22Rv1 (cell line): Measurements from ENCODE around the gene CERK.

ENCODE experiments used
- H3K27ac ChIP-seq: fragments of 450-650 bp; 2 replicates; pipeline ENCODE4 v1.5.1; 2017
- ZFX ChIP-seq: fragments of 450-650 bp; IDR thresholded peaks from 2 replicates; pipeline ENCODE4 v1.6.1; 2017; ENCODE audit warnings: antibody characterized with exemption, borderline replicate concordance
- TF ChIP-seq, protein P1 (sequence below): fragments of 450-650 bp; IDR thresholded peaks from 2 replicates; pipeline ENCODE4 v1.5.1; 2017; ENCODE audit warnings: mild to moderate bottlenecking

CERK gene

GRCh38 chr22:46770151-46770641 is 32.1 kb upstream of the CERK start:
- no peak for TF ChIP-seq ZFX
- H3K27ac ChIP-seq: no peak overlapping the region

GRCh38 chr22:46769706-46770105 is 31.7 kb upstream of the CERK start:
- no peak overlapping the region for H3K27ac ChIP-seq
- TF ChIP-seq ZFX: no peak
- TF ChIP-seq, protein P1, sequence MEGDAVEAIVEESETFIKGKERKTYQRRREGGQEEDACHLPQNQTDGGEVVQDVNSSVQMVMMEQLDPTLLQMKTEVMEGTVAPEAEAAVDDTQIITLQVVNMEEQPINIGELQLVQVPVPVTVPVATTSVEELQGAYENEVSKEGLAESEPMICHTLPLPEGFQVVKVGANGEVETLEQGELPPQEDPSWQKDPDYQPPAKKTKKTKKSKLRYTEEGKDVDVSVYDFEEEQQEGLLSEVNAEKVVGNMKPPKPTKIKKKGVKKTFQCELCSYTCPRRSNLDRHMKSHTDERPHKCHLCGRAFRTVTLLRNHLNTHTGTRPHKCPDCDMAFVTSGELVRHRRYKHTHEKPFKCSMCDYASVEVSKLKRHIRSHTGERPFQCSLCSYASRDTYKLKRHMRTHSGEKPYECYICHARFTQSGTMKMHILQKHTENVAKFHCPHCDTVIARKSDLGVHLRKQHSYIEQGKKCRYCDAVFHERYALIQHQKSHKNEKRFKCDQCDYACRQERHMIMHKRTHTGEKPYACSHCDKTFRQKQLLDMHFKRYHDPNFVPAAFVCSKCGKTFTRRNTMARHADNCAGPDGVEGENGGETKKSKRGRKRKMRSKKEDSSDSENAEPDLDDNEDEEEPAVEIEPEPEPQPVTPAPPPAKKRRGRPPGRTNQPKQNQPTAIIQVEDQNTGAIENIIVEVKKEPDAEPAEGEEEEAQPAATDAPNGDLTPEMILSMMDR: no peak

DNA sequence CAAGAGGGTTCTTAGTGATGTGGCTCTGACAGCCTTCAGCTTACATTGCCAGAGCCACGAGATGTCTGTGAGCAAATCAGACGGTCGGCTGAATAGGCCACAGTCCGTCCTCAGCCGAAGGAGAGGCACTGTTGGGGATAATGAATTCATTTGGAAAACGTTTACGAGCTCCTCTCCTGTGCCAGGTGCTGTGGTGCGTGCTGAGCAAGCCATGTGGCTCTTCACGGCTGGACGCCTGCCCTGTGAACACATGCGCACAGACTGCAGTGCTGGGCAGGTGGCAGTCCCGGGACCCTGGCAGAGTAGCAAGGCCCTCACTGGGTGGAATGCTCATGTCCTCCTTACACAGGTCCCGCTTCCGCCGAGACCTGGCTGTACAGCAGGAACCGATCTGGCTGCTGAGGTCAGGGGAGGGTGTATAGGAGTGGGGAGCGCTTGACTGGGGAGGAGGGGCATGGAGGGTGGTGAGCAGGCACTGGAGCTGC is 31.2 kb upstream of the CERK start:
- H3K27ac ChIP-seq: no peak overlapping the region
- TF ChIP-seq, protein P1: no peak
- no peak for TF ChIP-seq ZFX

- TF ChIP-seq, protein P1: no peak
- no peak for TF ChIP-seq ZFX
- H3K27ac ChIP-seq: no peak overlapping the region
Measured at GRCh38 chr22:46767249-46767985, 29.4 kb upstream of the CERK start.

GRCh38 chr22:46766611-46767010 is 28.6 kb upstream of the CERK start:
- TF ChIP-seq, protein P1: no peak
- TF ChIP-seq ZFX: no peak
- no peak overlapping the region for H3K27ac ChIP-seq

DNA sequence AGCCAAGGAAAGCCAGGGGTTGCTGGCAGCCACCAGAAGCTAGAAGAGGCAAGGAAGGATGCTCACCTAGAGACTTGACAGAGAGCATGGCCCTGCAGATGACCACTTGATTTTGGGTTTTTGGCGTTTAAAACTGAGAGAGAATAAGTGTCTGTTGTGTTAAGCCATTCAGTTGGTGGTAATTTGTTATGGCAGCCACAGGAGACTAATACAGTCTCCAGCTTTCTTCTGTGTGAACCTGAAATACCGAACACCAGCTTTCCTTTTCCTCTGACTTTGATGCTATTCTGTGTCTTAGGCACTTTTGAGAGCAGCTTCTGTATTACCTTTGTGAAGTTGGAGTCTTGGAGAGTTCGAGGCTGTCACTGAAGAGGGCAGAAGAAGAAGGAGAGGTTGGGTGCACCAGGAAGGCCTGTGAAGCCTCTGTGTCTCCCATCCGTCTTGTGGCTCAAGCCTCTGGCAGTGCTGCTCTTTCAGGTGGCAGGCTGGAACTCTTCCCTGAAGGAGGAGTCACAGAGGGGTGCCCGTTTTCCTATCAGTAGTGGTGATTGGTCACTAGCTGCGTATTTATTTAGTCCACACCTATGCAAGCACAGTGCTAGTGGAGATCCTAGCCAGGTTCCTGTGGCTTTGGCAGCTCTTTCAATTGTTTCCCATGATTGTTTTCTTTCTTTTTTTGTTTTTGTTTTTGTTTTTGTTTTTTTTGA is 26.9 kb upstream of the CERK start:
- H3K27ac ChIP-seq: no peak overlapping the region
- TF ChIP-seq, protein P1: no peak
- no peak for TF ChIP-seq ZFX

DNA sequence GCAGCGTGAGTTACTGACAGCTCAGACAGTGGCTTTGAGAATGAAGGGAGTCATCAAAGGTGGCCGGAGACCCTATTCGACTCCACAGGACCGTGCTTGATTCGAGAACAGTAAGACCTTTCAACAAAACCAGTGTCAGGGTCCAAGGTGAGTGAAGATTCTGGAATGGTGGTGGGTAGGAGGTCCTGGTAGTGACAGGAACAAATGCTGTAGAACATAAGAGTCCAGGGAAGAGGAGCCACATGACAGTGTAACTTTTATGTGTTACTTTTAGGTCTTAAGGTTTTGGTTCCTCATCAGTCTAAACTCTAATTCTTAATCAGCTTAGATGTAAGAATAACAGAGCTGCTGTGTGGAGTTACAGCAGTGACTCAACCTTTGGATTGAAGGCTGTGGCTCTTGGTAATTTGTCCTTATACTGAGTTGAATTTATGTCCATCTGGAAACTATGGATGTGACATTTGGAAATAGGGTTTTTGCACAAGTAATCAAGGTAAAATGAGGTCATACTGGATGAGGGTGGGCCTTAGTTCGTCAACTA is 26.2 kb upstream of the CERK start:
- TF ChIP-seq ZFX: no peak
- TF ChIP-seq, protein P1: no peak
- no peak overlapping the region for H3K27ac ChIP-seq
